MM.1S (cell line): ENCODE data around the gene EFNB1.
"Not testable (repeated sequence)": the region's sequence is repeated elsewhere in the genome, so short reads cannot be mapped to it uniquely, and the experiment has no call there.

Experiments
- CTCF ChIP-seq: fragments of 300-600 bp; sonication (generic); IDR thresholded peaks from 2 replicates; pipeline ENCODE4 v1.5.1; 2016; ENCODE audit warnings: antibody characterized with exemption, low read length, mixed read lengths
- EZH2 ChIP-seq: fragments of 300-600 bp; sonication (generic); optimal IDR thresholded peaks from 2 replicates; pipeline ENCODE3; 2017; ENCODE audit warnings: low read depth, mild to moderate bottlenecking, antibody characterized with exemption, low read length, mixed read lengths
- EZH2phosphoT487 ChIP-seq: fragments of 300-600 bp; sonication (generic); IDR thresholded peaks from 2 replicates; pipeline ENCODE4 v1.6.1; 2018; ENCODE audit warnings: antibody characterized with exemption, low read length

GRCh38 chrX:68781295-68781694 is 47.5 kb upstream of the EFNB1 start:
- not testable (repeated sequence) for TF ChIP-seq CTCF, EZH2, EZH2phosphoT487
